ENCODE results near the gene PITHD1. TPM values are rescaled to one million over a fixed set of nuclear protein-coding genes. Genes with fewer than 3 reads are reported as not detected.
"Not testable (repeated sequence)": the region's sequence is repeated elsewhere in the genome, so short reads cannot be mapped to it uniquely, and the experiment has no call there.

PITHD1 gene
- total RNA-seq, 1 experiment from 2014 or later = 131 TPM

- DNase-seq (ENCODE audit: low read depth) = peak; percentile 96
Measured at GRCh38 chr1:23825076-23825761, 47.0 kb downstream of the PITHD1 start, which contains the start of gene HMGCL. HMGCL (minus strand) TSS chr1:23825429; CDS start chr1:23825415, 14 bp downstream.

DNA sequence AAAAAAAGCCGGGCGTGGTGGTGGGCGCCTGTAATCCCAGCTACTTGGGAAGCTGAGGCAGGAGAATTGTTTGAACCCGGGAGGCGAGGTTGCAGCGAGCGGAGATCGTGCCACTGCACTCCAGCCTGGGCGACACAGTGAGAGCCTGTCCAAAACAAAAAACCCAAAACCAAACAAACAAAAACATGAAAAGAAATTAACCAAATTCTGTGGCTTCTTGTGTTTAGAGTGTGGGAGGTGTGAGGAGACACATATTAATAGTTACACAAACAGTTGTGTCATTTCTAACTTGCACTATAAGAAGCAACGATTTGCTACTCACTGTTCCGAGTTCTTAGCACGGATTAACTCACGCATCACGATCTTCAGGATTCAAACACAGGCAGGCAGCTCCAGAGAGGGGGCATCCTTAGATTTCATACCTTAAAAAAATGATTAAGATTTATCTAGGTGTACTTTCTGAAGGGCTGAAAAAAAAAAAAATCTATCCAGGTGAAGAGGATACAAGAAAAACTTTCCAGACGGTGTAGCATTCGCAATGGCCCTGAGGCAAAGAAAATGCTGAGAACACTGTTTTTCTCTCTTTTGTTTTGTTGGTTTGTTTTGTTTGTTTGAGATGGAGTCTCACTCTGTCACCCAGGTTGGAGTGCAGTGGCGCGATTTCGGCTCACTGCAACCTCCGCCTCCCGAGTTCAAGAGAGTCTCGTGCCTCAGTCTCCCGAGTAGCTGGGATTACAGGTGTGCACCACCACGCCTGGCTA lies 47.7 kb downstream of the PITHD1 start:
- no peak for DNase-seq (ENCODE audit: low read depth)

GRCh38 chr1:23826590-23826989 lies 48.4 kb downstream of the PITHD1 start:
- DNase-seq (ENCODE audit: low read depth) = not testable (repeated sequence)

- no peak for DNase-seq (ENCODE audit: low read depth)
Measured at GRCh38 chr1:23827717-23828116, 49.5 kb downstream of the PITHD1 start.

DNA sequence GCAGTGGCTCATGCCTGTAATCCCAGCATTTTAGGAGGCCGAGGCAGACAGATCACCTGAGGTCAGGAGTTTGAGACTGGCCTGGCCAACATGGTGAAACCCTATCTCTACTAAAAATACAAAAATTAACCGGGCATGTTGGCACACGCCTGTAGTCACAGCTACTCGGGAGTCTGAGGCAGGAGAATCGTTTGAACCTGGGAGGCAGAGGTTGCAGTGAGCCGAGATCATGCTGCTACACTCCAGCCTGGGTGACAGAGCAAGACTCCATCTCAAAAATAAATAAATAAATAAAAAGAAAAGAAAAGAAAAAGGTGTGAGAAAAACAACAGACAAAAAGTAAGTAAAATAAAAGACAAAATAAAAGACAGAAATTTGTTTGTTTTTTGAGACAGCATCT lies 55.9 kb downstream of the PITHD1 start:
- not testable (repeated sequence) for DNase-seq (ENCODE audit: low read depth)

DNA sequence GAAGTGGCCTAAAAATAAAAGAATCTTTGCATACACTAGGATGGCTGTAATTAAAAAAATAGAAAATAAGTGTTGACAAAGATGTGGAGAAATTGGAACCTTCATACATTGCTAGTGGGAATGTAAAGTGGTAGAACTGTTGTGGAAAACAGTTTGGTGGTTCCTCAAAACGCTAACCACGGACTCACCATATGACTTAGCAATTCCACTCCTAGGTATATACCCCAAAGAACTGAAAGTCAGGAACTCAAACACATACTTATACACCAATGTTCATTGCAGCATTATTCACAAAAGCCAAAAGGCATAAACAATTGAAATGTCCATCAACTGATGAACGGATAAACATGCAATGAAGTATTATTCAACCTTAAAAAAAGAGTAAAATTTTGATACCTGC lies 57.8 kb downstream of the PITHD1 start:
- DNase-seq (ENCODE audit: low read depth) = no peak

Other genes with a start within 250 kb of the PITHD1 start
- 9.9 and 37.1 TPM in 2 replicates for gene E2F2, start 247.2 kb upstream of the PITHD1 start, total RNA-seq (2014; rRNA removed; shearing (Covaris generic))
- gene ID3, start 218.9 kb upstream of the PITHD1 start, total RNA-seq (2014; rRNA removed; shearing (Covaris generic)) = 372 and 550 TPM in 2 replicates
- 1,672 and 1,721 TPM in 2 replicates for gene RPL11, start 86.6 kb upstream of the PITHD1 start, total RNA-seq (2014; rRNA removed; shearing (Covaris generic))
- gene ELOA, start 34.9 kb upstream of the PITHD1 start, total RNA-seq (2014; rRNA removed; shearing (Covaris generic)) = 83.0 and 85.5 TPM in 2 replicates
- 103 and 113 TPM in 2 replicates for gene LYPLA2, start 12.7 kb downstream of the PITHD1 start, total RNA-seq (2014; rRNA removed; shearing (Covaris generic))
- 108 and 110 TPM in 2 replicates for gene GALE, start 22.3 kb downstream of the PITHD1 start, total RNA-seq (2014; rRNA removed; shearing (Covaris generic))
- 20.5 and 27.0 TPM in 2 replicates for gene HMGCL, start 47.0 kb downstream of the PITHD1 start, total RNA-seq (2014; rRNA removed; shearing (Covaris generic))
- 17.0 and 21.6 TPM in 2 replicates for gene FUCA1, start 89.9 kb downstream of the PITHD1 start, total RNA-seq (2014; rRNA removed; shearing (Covaris generic))
- not detected in 2 replicates for gene CNR2, start 134.9 kb downstream of the PITHD1 start, total RNA-seq (2014; rRNA removed; shearing (Covaris generic))
- 178 and 183 TPM in 2 replicates for gene PNRC2, start 181.4 kb downstream of the PITHD1 start, total RNA-seq (2014; rRNA removed; shearing (Covaris generic))
- gene SRSF10, start 201.9 kb downstream of the PITHD1 start, total RNA-seq (2014; rRNA removed; shearing (Covaris generic)) = 125 and 130 TPM in 2 replicates

Data from Daoy (cell line).